SK-N-SH treated with all-trans-retinoic acid at 6 μM for 48 hours (cell line): Measurements from ENCODE around the gene WDFY2.

Experiments
- ATAC-seq: fragments of 200-7000 bp; cut with Tn5 transposase; 3 replicates; pipeline ENCODE4 v1.9.1; 2020; ENCODE audit warnings: mild to moderate bottlenecking, moderate library complexity
- ARNTL ChIP-seq: fragments of 450-650 bp; formaldehyde crosslinking; IDR thresholded peaks from 2 replicates; pipeline ENCODE4 v1.5.0; 2020; ENCODE audit warnings: low read depth, mild to moderate bottlenecking, moderate library complexity, borderline replicate concordance
- CREB5 ChIP-seq: fragments of 250-450 bp; sonication (Bioruptor Pico); IDR thresholded peaks from 2 replicates; pipeline ENCODE4 v1.5.1; 2020; ENCODE audit warnings: low read depth, mild to moderate bottlenecking, moderate library complexity
- CSDC2 ChIP-seq: fragments of 250-450 bp; sonication (Bioruptor Pico); IDR thresholded peaks from 2 replicates; pipeline ENCODE4 v1.5.0; 2020; ENCODE audit warnings: mild to moderate bottlenecking, moderate library complexity
- CSRNP3 ChIP-seq: fragments of 250-450 bp; sonication (Bioruptor Pico); IDR thresholded peaks from 2 replicates; pipeline ENCODE4 v1.5.1; 2021; ENCODE audit warnings: mild to moderate bottlenecking, moderate library complexity
- ESRRG ChIP-seq: fragments of 250-450 bp; sonication (Bioruptor Pico); IDR thresholded peaks from 2 replicates; pipeline ENCODE4 v1.6.1; 2021; ENCODE audit warnings: mild to moderate bottlenecking
- GLIS3 ChIP-seq: fragments of 250-450 bp; sonication (Bioruptor Pico); IDR thresholded peaks from 2 replicates; pipeline ENCODE4 v1.5.0; 2020; ENCODE audit warnings: mild to moderate bottlenecking, moderate library complexity
- ISL1 ChIP-seq: fragments of 250-450 bp; sonication (Bioruptor Pico); IDR thresholded peaks from 2 replicates; pipeline ENCODE4 v2.1.2; 2022; ENCODE audit warnings: mild to moderate bottlenecking, moderate library complexity
- OSR1 ChIP-seq: fragments of 250-450 bp; sonication (Bioruptor Pico); IDR thresholded peaks from 2 replicates; pipeline ENCODE4 v1.8.0; 2022; ENCODE audit warnings: moderate library complexity, mild to moderate bottlenecking, inconsistent platforms
- PATZ1 ChIP-seq: fragments of 250-450 bp; sonication (Bioruptor Pico); IDR thresholded peaks from 2 replicates; pipeline ENCODE4 v1.8.0; 2020; ENCODE audit warnings: mild to moderate bottlenecking, moderate library complexity, borderline replicate concordance
- POU6F1 ChIP-seq: fragments of 250-450 bp; sonication (Bioruptor Pico); IDR thresholded peaks from 2 replicates; pipeline ENCODE4 v1.8.0; 2021; ENCODE audit warnings: low read depth, mild to moderate bottlenecking, moderate library complexity, borderline replicate concordance
- PPARA ChIP-seq: fragments of 250-450 bp; sonication (Bioruptor Pico); IDR thresholded peaks from 2 replicates; pipeline ENCODE4 v1.5.0; 2020; ENCODE audit warnings: mild to moderate bottlenecking, borderline replicate concordance
- RARB ChIP-seq: fragments of 250-450 bp; sonication (Bioruptor Pico); IDR thresholded peaks from 2 replicates; pipeline ENCODE4 v1.8.0; 2021; ENCODE audit warnings: mild to moderate bottlenecking, moderate library complexity
- SNAI2 ChIP-seq: fragments of 250-450 bp; sonication (Bioruptor Pico); IDR thresholded peaks from 2 replicates; pipeline ENCODE4 v1.5.0; 2020; ENCODE audit warnings: mild to moderate bottlenecking, moderate library complexity
- TOX ChIP-seq: fragments of 250-450 bp; sonication (Bioruptor Pico); IDR thresholded peaks from 2 replicates; pipeline ENCODE4 v1.8.0; 2021; ENCODE audit warnings: mild to moderate bottlenecking, moderate library complexity, borderline replicate concordance
- TSHZ2 ChIP-seq: fragments of 250-450 bp; sonication (Bioruptor Pico); IDR thresholded peaks from 2 replicates; pipeline ENCODE4 v1.5.0; 2020; ENCODE audit warnings: mild to moderate bottlenecking, moderate library complexity
- ZC3H10 ChIP-seq: fragments of 250-450 bp; sonication (Bioruptor Pico); IDR thresholded peaks from 2 replicates; pipeline ENCODE4 v1.5.1; 2021; ENCODE audit warnings: mild to moderate bottlenecking, moderate library complexity
- ZFP30 ChIP-seq: fragments of 450-650 bp; formaldehyde crosslinking; IDR thresholded peaks from 2 replicates; pipeline ENCODE4 v1.5.0; 2022; ENCODE audit warnings: mild to moderate bottlenecking, moderate library complexity
- ZNF565 ChIP-seq: fragments of 450-650 bp; formaldehyde crosslinking; conservative IDR thresholded peaks from 2 replicates; pipeline ENCODE4 v1.5.0; 2020; ENCODE audit warnings: low read depth, mild to moderate bottlenecking, moderate library complexity
- ZNF70 ChIP-seq: fragments of 450-650 bp; formaldehyde crosslinking; IDR thresholded peaks from 2 replicates; pipeline ENCODE4 v1.5.0; 2020; ENCODE audit warnings: mild to moderate bottlenecking, moderate library complexity
- ZNF8 ChIP-seq: fragments of 450-650 bp; formaldehyde crosslinking; IDR thresholded peaks from 2 replicates; pipeline ENCODE4 v1.5.0; 2020; ENCODE audit warnings: mild to moderate bottlenecking, moderate library complexity

The WDFY2 gene

GRCh38 chr13:51629491-51630287 lies 45.4 kb downstream of the WDFY2 start:
- ATAC-seq: no peak

More at GRCh38 chr13:51629491-51630287, 45.4 kb downstream of the WDFY2 start:
- TF ChIP-seq PATZ1 (CRISPR knock-in tag) (no peak), POU6F1 (CRISPR knock-in tag) (no peak), TSHZ2 (CRISPR knock-in tag) (no peak), TOX (CRISPR knock-in tag) (no peak), ISL1 (CRISPR knock-in tag) (no peak), ZC3H10 (CRISPR knock-in tag) (no peak), ESRRG (CRISPR knock-in tag) (no peak), ZNF8 (CRISPR knock-in tag) (no peak), ZNF70 (CRISPR knock-in tag) (no peak), ARNTL (CRISPR knock-in tag) (no peak), OSR1 (no peak), ZFP30 (no peak), CSRNP3 (CRISPR knock-in tag) (no peak), CSDC2 (no peak), CREB5 (no peak), GLIS3 (CRISPR knock-in tag) (no peak), SNAI2 (CRISPR knock-in tag) (no peak), ZNF565 (CRISPR knock-in tag) (no peak), RARB (CRISPR knock-in tag) (no peak), PPARA (CRISPR knock-in tag) (no peak)
